SU-DHL-6 (cell line): Measurements from ENCODE around the gene ADAMTS7.

Experiments
- EZH2phosphoT487 ChIP-seq: fragments of 200-600 bp; sonication (generic), shearing (Covaris generic); conservative IDR thresholded peaks from 2 replicates; pipeline ENCODE4 v1.6.1; 2018; ENCODE audit warnings: mild to moderate bottlenecking, antibody characterized with exemption, low read length, moderate library complexity, mixed read lengths
- TF ChIP-seq, protein P1 (sequence below): fragments of 200-600 bp; sonication (generic); IDR thresholded peaks from one replicate; pipeline ENCODE4 v1.5.1; 2017; ENCODE audit warnings: antibody characterized with exemption, mild to moderate bottlenecking, low read length, moderate library complexity; ENCODE audit not compliant: insufficient read depth, poor library complexity, severe bottlenecking

DNA sequence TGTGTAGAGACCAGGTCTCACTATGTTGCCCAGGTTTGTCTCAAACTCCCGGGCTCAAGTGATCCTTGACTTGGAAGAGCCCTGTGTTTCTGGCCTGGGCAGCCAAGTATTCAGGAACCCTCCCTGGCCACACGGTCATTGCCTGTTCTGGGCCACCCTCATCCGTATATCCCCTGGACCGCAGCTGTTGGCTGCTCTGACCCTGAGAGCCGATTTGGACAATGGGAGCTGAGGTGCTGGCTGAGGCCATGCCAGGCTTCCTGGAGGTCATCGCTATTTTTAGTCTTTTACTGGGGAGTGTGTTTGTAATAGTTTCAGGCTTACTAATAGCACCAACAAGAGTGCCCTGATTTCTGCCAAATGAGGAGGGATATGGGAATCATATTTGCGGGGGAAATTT lies 60.7 kb downstream of the ADAMTS7 start:
- TF ChIP-seq, protein P1, sequence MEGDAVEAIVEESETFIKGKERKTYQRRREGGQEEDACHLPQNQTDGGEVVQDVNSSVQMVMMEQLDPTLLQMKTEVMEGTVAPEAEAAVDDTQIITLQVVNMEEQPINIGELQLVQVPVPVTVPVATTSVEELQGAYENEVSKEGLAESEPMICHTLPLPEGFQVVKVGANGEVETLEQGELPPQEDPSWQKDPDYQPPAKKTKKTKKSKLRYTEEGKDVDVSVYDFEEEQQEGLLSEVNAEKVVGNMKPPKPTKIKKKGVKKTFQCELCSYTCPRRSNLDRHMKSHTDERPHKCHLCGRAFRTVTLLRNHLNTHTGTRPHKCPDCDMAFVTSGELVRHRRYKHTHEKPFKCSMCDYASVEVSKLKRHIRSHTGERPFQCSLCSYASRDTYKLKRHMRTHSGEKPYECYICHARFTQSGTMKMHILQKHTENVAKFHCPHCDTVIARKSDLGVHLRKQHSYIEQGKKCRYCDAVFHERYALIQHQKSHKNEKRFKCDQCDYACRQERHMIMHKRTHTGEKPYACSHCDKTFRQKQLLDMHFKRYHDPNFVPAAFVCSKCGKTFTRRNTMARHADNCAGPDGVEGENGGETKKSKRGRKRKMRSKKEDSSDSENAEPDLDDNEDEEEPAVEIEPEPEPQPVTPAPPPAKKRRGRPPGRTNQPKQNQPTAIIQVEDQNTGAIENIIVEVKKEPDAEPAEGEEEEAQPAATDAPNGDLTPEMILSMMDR: no peak
- no peak for TF ChIP-seq EZH2phosphoT487
